ENCODE data around the gene RAB11FIP4.
A peak's percentile ranks its signal among the peaks of the same experiment; 100 is the strongest.

The RAB11FIP4 gene

GRCh38 chr17:31392856-31393748 is 1.6 kb downstream of the RAB11FIP4 start:
- no peak for DNase-seq (ENCODE audit: extremely low read depth, low read depth)
- TF ChIP-seq CTCF (IDR thresholded peaks at IDR 0.05; ENCODE audit: low read depth, low read length), result no peak

- DNase-seq (ENCODE audit: extremely low read depth, low read depth), result no peak
These were observed 2.3 kb downstream of the RAB11FIP4 start for GRCh38 chr17:31393749-31394146.

GRCh38 chr17:31394544-31394943 is 3.1 kb downstream of the RAB11FIP4 start:
- peak; percentile 19 for DNase-seq (ENCODE audit: extremely low read depth, low read depth)
- TF ChIP-seq CTCF (IDR thresholded peaks at IDR 0.05; ENCODE audit: low read depth, low read length), result no peak

More at GRCh38 chr17:31393749-31394146, 2.3 kb downstream of the RAB11FIP4 start:
- no peak for TF ChIP-seq CTCF (IDR thresholded peaks at IDR 0.05; ENCODE audit: low read depth, low read length)

GRCh38 chr17:31397256-31397939 is 5.9 kb downstream of the RAB11FIP4 start:
- no peak for DNase-seq (ENCODE audit: extremely low read depth, low read depth)
- no peak for TF ChIP-seq CTCF (IDR thresholded peaks at IDR 0.05; ENCODE audit: low read depth, low read length)

- DNase-seq (ENCODE audit: extremely low read depth, low read depth), result no peak
- no peak for TF ChIP-seq CTCF (IDR thresholded peaks at IDR 0.05; ENCODE audit: low read depth, low read length)
These were observed 7.2 kb downstream of the RAB11FIP4 start for GRCh38 chr17:31398381-31399311.

- DNase-seq (ENCODE audit: extremely low read depth, low read depth), result no peak
- no peak for TF ChIP-seq CTCF (IDR thresholded peaks at IDR 0.05; ENCODE audit: low read depth, low read length)
These were observed 9.0 kb downstream of the RAB11FIP4 start for GRCh38 chr17:31400481-31400950.
